ENCODE results near the gene NOTO.

NOTO gene

GRCh38 chr2:73255007-73255644 is 52.8 kb downstream of the NOTO start:
- FAIRE-seq (no peak), DNase-seq (ENCODE audit: extremely low spot score, insufficient read length, low read depth) (no peak)

- no peak for FAIRE-seq
- no peak for DNase-seq (ENCODE audit: extremely low spot score, insufficient read length, low read depth)
These were observed 53.7 kb downstream of the NOTO start for GRCh38 chr2:73255907-73256617.

GRCh38 chr2:73256618-73256922 is 54.2 kb downstream of the NOTO start:
- no peak for FAIRE-seq
- DNase-seq (ENCODE audit: extremely low spot score, insufficient read length, low read depth): no peak

- FAIRE-seq (no peak), DNase-seq (ENCODE audit: extremely low spot score, insufficient read length, low read depth) (no peak)
These were observed 54.6 kb downstream of the NOTO start for GRCh38 chr2:73257021-73257420.

- FAIRE-seq (no peak), DNase-seq (ENCODE audit: extremely low spot score, insufficient read length, low read depth) (no peak)
These were observed 55.2 kb downstream of the NOTO start for GRCh38 chr2:73257425-73258125.

GRCh38 chr2:73258186-73258912 is 56.0 kb downstream of the NOTO start:
- no peak for DNase-seq (ENCODE audit: extremely low spot score, insufficient read length, low read depth)
- FAIRE-seq: no peak

GRCh38 chr2:73258913-73259215 is 56.5 kb downstream of the NOTO start:
- DNase-seq (ENCODE audit: extremely low spot score, insufficient read length, low read depth) (no peak), FAIRE-seq (no peak)

GRCh38 chr2:73259276-73259675 is 56.9 kb downstream of the NOTO start:
- FAIRE-seq: no peak

GRCh38 chr2:73259704-73260337 is 57.4 kb downstream of the NOTO start:
- FAIRE-seq (no peak), DNase-seq (ENCODE audit: extremely low spot score, insufficient read length, low read depth) (no peak)

More at GRCh38 chr2:73259276-73259675, 56.9 kb downstream of the NOTO start:
- no peak for DNase-seq (ENCODE audit: extremely low spot score, insufficient read length, low read depth)

GRCh38 chr2:73260338-73260984 is 58.1 kb downstream of the NOTO start:
- FAIRE-seq (no peak), DNase-seq (ENCODE audit: extremely low spot score, insufficient read length, low read depth) (no peak)
